WTC11 (cell line): ENCODE results near the gene CINP. TPM values are rescaled to one million over a fixed set of nuclear protein-coding genes. Genes with fewer than 3 reads are reported as not detected.

ENCODE experiments used
- ATAC-seq: fragments of 200-7000 bp; cut with Tn5 transposase; 2 replicates; pipeline ENCODE4 v1.10.0; 2021; ENCODE audit warnings: mild to moderate bottlenecking, moderate library complexity
- CTCF ChIA-PET: fragments of 300-600 bp; sonication (Branson Sonifier 250); formaldehyde crosslinking; loops from one replicate; lab custom pipeline; 2021; ENCODE audit warnings: antibody characterized with exemption; lab: Charles Lee
- POLR2A ChIA-PET: fragments of 350-600 bp; sonication (Branson Sonifier 250); formaldehyde crosslinking; loops from one replicate; lab custom pipeline; 2021; ENCODE audit warnings: antibody characterized with exemption; lab: Charles Lee
- DNase-seq: peaks from one replicate; pipeline ENCODE4 v3.0.0; 2021; ENCODE audit warnings: low spot score
- H3K27ac Mint-ChIP-seq: 2 replicates; pipeline ENCODE4 v1.8.0; 2021; ENCODE audit warnings: mixed read lengths
- H3K27me3 Mint-ChIP-seq: 2 replicates; pipeline ENCODE4 v1.8.0; 2021; ENCODE audit warnings: low read depth, mild to moderate bottlenecking, moderate library complexity, mixed read lengths
- H3K36me3 Mint-ChIP-seq: 2 replicates; pipeline ENCODE4 v1.8.0; 2021; ENCODE audit warnings: mixed read lengths
- H3K4me1 Mint-ChIP-seq: 2 replicates; pipeline ENCODE4 v1.8.0; 2022; ENCODE audit warnings: mixed read lengths
- H3K4me3 Mint-ChIP-seq: 2 replicates; pipeline ENCODE4 v1.8.0; 2021; ENCODE audit warnings: mild to moderate bottlenecking, moderate library complexity, mixed read lengths
- H3K9me3 Mint-ChIP-seq: 2 replicates; pipeline ENCODE4 v1.8.0; 2021; ENCODE audit warnings: mixed read lengths
- ARID4B ChIP-seq: sonication (generic); formaldehyde crosslinking; IDR thresholded peaks from 2 replicates; pipeline ENCODE4 v1.8.0; 2023; ENCODE audit warnings: missing genetic modification reagents, mild to moderate bottlenecking, borderline replicate concordance
- CBFB ChIP-seq: sonication (generic); formaldehyde crosslinking; IDR thresholded peaks from 2 replicates; pipeline ENCODE4 v1.8.1; 2022; ENCODE audit warnings: mild to moderate bottlenecking, low read depth, missing genetic modification reagents
- ESRRA ChIP-seq: sonication (generic); formaldehyde crosslinking; IDR thresholded peaks from 2 replicates; pipeline ENCODE4 v1.8.1; 2022; ENCODE audit warnings: mild to moderate bottlenecking, missing genetic modification reagents, borderline replicate concordance
- ETV6 ChIP-seq: sonication (generic); formaldehyde crosslinking; IDR thresholded peaks from 2 replicates; pipeline ENCODE4 v1.8.1; 2022; ENCODE audit warnings: mild to moderate bottlenecking, missing genetic modification reagents
- FOXK1 ChIP-seq: sonication (generic); formaldehyde crosslinking; IDR thresholded peaks from 2 replicates; pipeline ENCODE4 v1.8.0; 2022; ENCODE audit warnings: mild to moderate bottlenecking, moderate library complexity, missing genetic modification reagents
- FOXP1 ChIP-seq: sonication (generic); formaldehyde crosslinking; IDR thresholded peaks from 2 replicates; pipeline ENCODE4 v1.8.0; 2022; ENCODE audit warnings: missing genetic modification reagents, mild to moderate bottlenecking, moderate library complexity, borderline replicate concordance
- GTF2I ChIP-seq: fragments of 250-450 bp; sonication (Bioruptor Pico); conservative IDR thresholded peaks from 2 replicates; pipeline ENCODE4 v1.4.0; 2021; ENCODE audit warnings: mild to moderate bottlenecking
- MLX ChIP-seq: sonication (generic); formaldehyde crosslinking; IDR thresholded peaks from 2 replicates; pipeline ENCODE4 v1.8.1; 2023; ENCODE audit warnings: mild to moderate bottlenecking, missing genetic modification reagents, moderate library complexity
- NR1H2 ChIP-seq: sonication (generic); formaldehyde crosslinking; IDR thresholded peaks from 2 replicates; pipeline ENCODE4 v1.9.0; 2021; ENCODE audit warnings: mild to moderate bottlenecking, moderate library complexity, missing genetic modification reagents
- RELA ChIP-seq: sonication (generic); formaldehyde crosslinking; IDR thresholded peaks from 2 replicates; pipeline ENCODE4 v1.8.1; 2022; ENCODE audit warnings: missing genetic modification reagents, mild to moderate bottlenecking, borderline replicate concordance
- RORB ChIP-seq: fragments of 250-450 bp; sonication (Bioruptor Pico); IDR thresholded peaks from 2 replicates; pipeline ENCODE4 v1.9.0; 2021; ENCODE audit warnings: mild to moderate bottlenecking
- SMAD3 ChIP-seq: sonication (generic); formaldehyde crosslinking; IDR thresholded peaks from 2 replicates; pipeline ENCODE4 v1.8.0; 2022; ENCODE audit warnings: missing genetic modification reagents, mild to moderate bottlenecking, borderline replicate concordance
- SMAD4 ChIP-seq: sonication (generic); formaldehyde crosslinking; IDR thresholded peaks from 2 replicates; pipeline ENCODE4 v1.8.0; 2022; ENCODE audit warnings: mild to moderate bottlenecking, missing genetic modification reagents
- SP1 ChIP-seq: sonication (generic); formaldehyde crosslinking; conservative IDR thresholded peaks from 2 replicates; pipeline ENCODE4 v1.8.1; 2022; ENCODE audit warnings: missing genetic modification reagents
- TP53 ChIP-seq: sonication (generic); formaldehyde crosslinking; IDR thresholded peaks from 2 replicates; pipeline ENCODE4 v1.8.1; 2023; ENCODE audit warnings: mild to moderate bottlenecking, missing genetic modification reagents
- ZBTB21 ChIP-seq: sonication (generic); formaldehyde crosslinking; IDR thresholded peaks from 2 replicates; pipeline ENCODE4 v1.8.1; 2023; ENCODE audit warnings: mild to moderate bottlenecking, missing genetic modification reagents, borderline replicate concordance
- ZBTB43 ChIP-seq: sonication (generic); formaldehyde crosslinking; IDR thresholded peaks from 2 replicates; pipeline ENCODE4 v1.8.1; 2023; ENCODE audit warnings: mild to moderate bottlenecking, missing genetic modification reagents
- ZNF138 ChIP-seq: sonication (generic); formaldehyde crosslinking; conservative IDR thresholded peaks from 2 replicates; pipeline ENCODE4 v1.8.1; 2022; ENCODE audit warnings: mild to moderate bottlenecking, moderate library complexity, missing genetic modification reagents
- ZNF232 ChIP-seq: sonication (generic); formaldehyde crosslinking; IDR thresholded peaks from 2 replicates; pipeline ENCODE4 v1.8.0; 2022; ENCODE audit warnings: mild to moderate bottlenecking, missing genetic modification reagents
- ZNF263 ChIP-seq: sonication (generic); formaldehyde crosslinking; IDR thresholded peaks from 2 replicates; pipeline ENCODE4 v1.8.1; 2022; ENCODE audit warnings: low read depth, mild to moderate bottlenecking, moderate library complexity, missing genetic modification reagents
- total RNA-seq: library from RNA; stranded (reverse); gene quantifications from 3 replicates; pipeline ENCODE4 v1.2.3, GENCODE V29; 2021
- TF ChIP-seq, protein P1 (sequence below): fragments of 250-450 bp; sonication (Bioruptor Pico); IDR thresholded peaks from 2 replicates; pipeline ENCODE4 v1.9.0; 2021; ENCODE audit warnings: mild to moderate bottlenecking
- TF ChIP-seq, protein P2 (sequence below): sonication (generic); formaldehyde crosslinking; IDR thresholded peaks from 2 replicates; pipeline ENCODE4 v1.8.1; 2022; ENCODE audit warnings: mild to moderate bottlenecking, moderate library complexity, missing genetic modification reagents
- TF ChIP-seq, protein P3 (sequence below): fragments of 250-450 bp; sonication (Bioruptor Pico); IDR thresholded peaks from 2 replicates; pipeline ENCODE4 v1.8.0; 2021; ENCODE audit warnings: mild to moderate bottlenecking

The CINP gene
- total RNA-seq, 1 experiment from 2014 or later = 38.3 TPM

- ChIA-PET POLR2A (interaction anchor here (0.6 kb wide), 1 partner anchor 56 kb away, joined by 4 read pairs; no protein-coding TSS in a partner anchor), CTCF (interaction anchor here (0.7 to 3.0 kb wide), 6 partner anchors 10 to 217 kb away, joined by 3 to 25 read pairs (median 4); no protein-coding TSS in a partner anchor)
- ATAC-seq (peak; percentile 94), DNase-seq (peak; percentile 99)
- Mint-ChIP-seq H3K36me3 (no peaks in the 10 kb centered on the region), H3K4me1 (peaks cover 3% of the 10 kb centered on the region; the same call in 1 of the 2 replicates), H3K9me3 (no peaks in the 10 kb centered on the region), H3K4me3 (peak within 1 kb of the TSS; percentile 95), H3K27ac (peak within 1 kb of the TSS; percentile 58), H3K27me3 (peaks cover 4% of the 10 kb centered on the region)
- TF ChIP-seq ETV6 (CRISPR knock-in tag) (peak; percentile 12; the same call in 1 of the 2 replicates), CBFB (CRISPR knock-in tag) (no peak), SMAD4 (no peak), ARID4B (CRISPR knock-in tag) (peak; percentile 72; the same call in 1 of the 2 replicates), ESRRA (CRISPR knock-in tag) (no peak), FOXK1 (CRISPR knock-in tag) (peak; percentile 93), ZNF263 (CRISPR knock-in tag) (no peak), SP1 (peak; percentile 85)
Measured at GRCh38 chr14:102304611-102305506, 57.8 kb downstream of the CINP start, which contains the start of gene MOK. MOK (minus strand) TSS chr14:102305164; CDS start chr14:102304968, 196 bp downstream.

GRCh38 chr14:102303664-102304063, 59.0 kb downstream of the CINP start:
- H3K4me1 Mint-ChIP-seq = peaks cover 3% of the 10 kb centered on the region; the same call in 1 of the 2 replicates
- peaks cover 4% of the 10 kb centered on the region for H3K27me3 Mint-ChIP-seq
- H3K4me3 Mint-ChIP-seq = peak overlapping the region; percentile 95
- ATAC-seq (no peak), DNase-seq (no peak)
- ChIA-PET CTCF (interaction anchor here (1.9 to 3.0 kb wide), 2 partner anchors 8 to 11 kb away, joined by 6 to 25 read pairs; no protein-coding TSS in a partner anchor), POLR2A (no interaction called here)
- peaks cover 2% of the 10 kb centered on the region; the same call in 1 of the 2 replicates for H3K36me3 Mint-ChIP-seq
- H3K27ac Mint-ChIP-seq = no peak overlapping the region
- H3K9me3 Mint-ChIP-seq = peaks cover 3% of the 10 kb centered on the region
- TF ChIP-seq GTF2I = no peak
- no peak for TF ChIP-seq ETV6 (CRISPR knock-in tag)
- TF ChIP-seq, protein P1, sequence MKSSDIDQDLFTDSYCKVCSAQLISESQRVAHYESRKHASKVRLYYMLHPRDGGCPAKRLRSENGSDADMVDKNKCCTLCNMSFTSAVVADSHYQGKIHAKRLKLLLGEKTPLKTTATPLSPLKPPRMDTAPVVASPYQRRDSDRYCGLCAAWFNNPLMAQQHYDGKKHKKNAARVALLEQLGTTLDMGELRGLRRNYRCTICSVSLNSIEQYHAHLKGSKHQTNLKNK (CRISPR knock-in tag) = no peak
- TF ChIP-seq TP53 (CRISPR knock-in tag) = no peak
- no peak for TF ChIP-seq SMAD3 (CRISPR knock-in tag)
- no peak for TF ChIP-seq RORB
- no peak for TF ChIP-seq SMAD4
- TF ChIP-seq RELA (CRISPR knock-in tag) = no peak
- no peak for TF ChIP-seq NR1H2 (CRISPR knock-in tag)
- TF ChIP-seq, protein P2, sequence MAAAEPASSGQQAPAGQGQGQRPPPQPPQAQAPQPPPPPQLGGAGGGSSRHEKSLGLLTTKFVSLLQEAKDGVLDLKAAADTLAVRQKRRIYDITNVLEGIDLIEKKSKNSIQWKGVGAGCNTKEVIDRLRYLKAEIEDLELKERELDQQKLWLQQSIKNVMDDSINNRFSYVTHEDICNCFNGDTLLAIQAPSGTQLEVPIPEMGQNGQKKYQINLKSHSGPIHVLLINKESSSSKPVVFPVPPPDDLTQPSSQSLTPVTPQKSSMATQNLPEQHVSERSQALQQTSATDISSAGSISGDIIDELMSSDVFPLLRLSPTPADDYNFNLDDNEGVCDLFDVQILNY = no peak
- TF ChIP-seq, protein P3, sequence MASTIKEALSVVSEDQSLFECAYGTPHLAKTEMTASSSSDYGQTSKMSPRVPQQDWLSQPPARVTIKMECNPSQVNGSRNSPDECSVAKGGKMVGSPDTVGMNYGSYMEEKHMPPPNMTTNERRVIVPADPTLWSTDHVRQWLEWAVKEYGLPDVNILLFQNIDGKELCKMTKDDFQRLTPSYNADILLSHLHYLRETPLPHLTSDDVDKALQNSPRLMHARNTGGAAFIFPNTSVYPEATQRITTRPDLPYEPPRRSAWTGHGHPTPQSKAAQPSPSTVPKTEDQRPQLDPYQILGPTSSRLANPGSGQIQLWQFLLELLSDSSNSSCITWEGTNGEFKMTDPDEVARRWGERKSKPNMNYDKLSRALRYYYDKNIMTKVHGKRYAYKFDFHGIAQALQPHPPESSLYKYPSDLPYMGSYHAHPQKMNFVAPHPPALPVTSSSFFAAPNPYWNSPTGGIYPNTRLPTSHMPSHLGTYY (CRISPR knock-in tag) = no peak
- no peak for TF ChIP-seq ZNF232
- no peak for TF ChIP-seq FOXP1 (CRISPR knock-in tag)
- no peak for TF ChIP-seq ZBTB21
- TF ChIP-seq MLX (CRISPR knock-in tag) = no peak
- no peak for TF ChIP-seq ZNF138 (CRISPR knock-in tag)
- no peak for TF ChIP-seq ZBTB43 (CRISPR knock-in tag)
